Neuronal stem cell (in vitro differentiated cells): ENCODE measurements around the gene BUB3.

Experiments used
- DNase-seq: peaks from one replicate; pipeline ENCODE4 v3.0.0-alpha.2; 2013; ENCODE audit warnings: low spot score
- H2AFZ ChIP-seq: one replicate; pipeline ENCODE4 v1.6.1; 2013; ENCODE audit warnings: mild to moderate bottlenecking, low read length, inconsistent platforms
- H2AK5ac ChIP-seq: 2 replicates; pipeline ENCODE4 v1.6.1; 2013; ENCODE audit warnings: low read depth, mild to moderate bottlenecking, inconsistent platforms, low read length, moderate library complexity, mixed read lengths
- H2BK120ac ChIP-seq: 2 replicates; pipeline ENCODE4 v1.6.1; 2013; ENCODE audit warnings: low read depth, mild to moderate bottlenecking, inconsistent platforms, low read length, moderate library complexity, mixed read lengths
- H2BK12ac ChIP-seq: one replicate; pipeline ENCODE4 v1.6.1; 2013; ENCODE audit warnings: low read length, inconsistent platforms
- H2BK15ac ChIP-seq: 2 replicates; pipeline ENCODE4 v1.6.1; 2013; ENCODE audit warnings: mild to moderate bottlenecking, low read length, inconsistent platforms, mixed read lengths
- H2BK5ac ChIP-seq: one replicate; pipeline ENCODE4 v1.6.1; 2013; ENCODE audit warnings: inconsistent platforms, mild to moderate bottlenecking, low read length, moderate library complexity
- H3K14ac ChIP-seq: one replicate; pipeline ENCODE4 v1.6.1; 2013; ENCODE audit warnings: low read length, inconsistent platforms
- H3K18ac ChIP-seq: 2 replicates; pipeline ENCODE4 v1.6.1; 2013; ENCODE audit warnings: low read length, inconsistent platforms
- H3K23ac ChIP-seq: 2 replicates; pipeline ENCODE4 v1.6.1; 2013; ENCODE audit warnings: low read depth, mild to moderate bottlenecking, mixed read lengths, low read length, inconsistent platforms; ENCODE audit not compliant: poor library complexity
- H3K27ac ChIP-seq: replicated peaks from 3 replicates; pipeline ENCODE4 v1.5.1; 2013; ENCODE audit warnings: low read length, inconsistent platforms
- H3K27me3 ChIP-seq, 3 experiments: 2 replicates each; pipeline ENCODE4 v1.6.1; 2013; ENCODE audit warnings: low read length in 3 of 3, mild to moderate bottlenecking in 2 of 3, inconsistent platforms in 1 of 3, low read depth in 1 of 3, mixed read lengths in 1 of 3, moderate library complexity in 1 of 3; ENCODE audit not compliant: control insufficient read depth in 3 of 3, insufficient read depth in 3 of 3
- H3K36me3 ChIP-seq, 2 donors: replicated peaks in 1 of 2; 2 replicates each; pipeline ENCODE4 v1.6.1; 2013; ENCODE audit warnings: low read length in 2 of 2; ENCODE audit not compliant: control insufficient read depth in 2 of 2, insufficient read depth in 2 of 2
- H3K4ac ChIP-seq: 2 replicates; pipeline ENCODE4 v1.6.1; 2013; ENCODE audit warnings: inconsistent platforms, mild to moderate bottlenecking, low read length, moderate library complexity
- H3K4me1 ChIP-seq, 2 donors: 1 replicate in 1 of 2; 2 replicates in 1 of 2; pipeline ENCODE4 v1.6.1; 2013; ENCODE audit warnings: low read length in 2 of 2, low read depth in 1 of 2; ENCODE audit not compliant: control insufficient read depth in 2 of 2, insufficient read depth in 1 of 2
- H3K4me2 ChIP-seq: one replicate; pipeline ENCODE4 v1.6.1; 2013; ENCODE audit warnings: mild to moderate bottlenecking, low read length, inconsistent platforms; ENCODE audit not compliant: insufficient read depth, poor library complexity, severe bottlenecking
- H3K4me3 ChIP-seq, 2 donors: 2 replicates each; pipeline ENCODE4 v1.5.1; 2013; ENCODE audit warnings: low read length in 2 of 2, mild to moderate bottlenecking in 2 of 2, inconsistent platforms in 1 of 2, moderate library complexity in 1 of 2
- H3K79me1 ChIP-seq: one replicate; pipeline ENCODE4 v1.6.1; 2013; ENCODE audit warnings: low read depth, mild to moderate bottlenecking, inconsistent platforms, low read length, moderate library complexity
- H3K9ac ChIP-seq: one replicate; pipeline ENCODE4 v1.6.1; 2013; ENCODE audit warnings: mild to moderate bottlenecking, low read depth, low read length, inconsistent platforms; ENCODE audit not compliant: poor library complexity
- H3K9me3 ChIP-seq, 2 donors: replicated peaks in 1 of 2; 2 replicates each; pipeline versions ENCODE3 to v1.6.1; 2013; ENCODE audit warnings: low read length in 2 of 2, mild to moderate bottlenecking in 2 of 2, inconsistent platforms in 1 of 2, low read depth in 1 of 2, mixed read lengths in 1 of 2, moderate library complexity in 1 of 2; ENCODE audit not compliant: control insufficient read depth in 2 of 2, insufficient read depth in 1 of 2
- H4K8ac ChIP-seq: one replicate; pipeline ENCODE4 v1.6.1; 2013; ENCODE audit warnings: low read depth, mild to moderate bottlenecking, inconsistent platforms, low read length, moderate library complexity
- H4K91ac ChIP-seq: one replicate; pipeline ENCODE4 v1.6.1; 2013; ENCODE audit warnings: low read length, low read depth, mild to moderate bottlenecking, inconsistent platforms; ENCODE audit not compliant: poor library complexity
- WGBS, 2 donors: extraction: QIAGEN DNeasy Blood & Tissue Kit; methylation state at CpG; one replicate each; pipeline ENCODE4 v1.1.7; 2013; ENCODE audit warnings: missing lambda C conversion rate in 2 of 2, mixed read lengths in 1 of 2; ENCODE audit not compliant: insufficient read length in 2 of 2, insufficient replicate concordance in 1 of 2; ENCODE audit errors: extremely low coverage in 2 of 2; 5-methylcytosine and 5-hydroxymethylcytosine counted together

The BUB3 gene

DNA sequence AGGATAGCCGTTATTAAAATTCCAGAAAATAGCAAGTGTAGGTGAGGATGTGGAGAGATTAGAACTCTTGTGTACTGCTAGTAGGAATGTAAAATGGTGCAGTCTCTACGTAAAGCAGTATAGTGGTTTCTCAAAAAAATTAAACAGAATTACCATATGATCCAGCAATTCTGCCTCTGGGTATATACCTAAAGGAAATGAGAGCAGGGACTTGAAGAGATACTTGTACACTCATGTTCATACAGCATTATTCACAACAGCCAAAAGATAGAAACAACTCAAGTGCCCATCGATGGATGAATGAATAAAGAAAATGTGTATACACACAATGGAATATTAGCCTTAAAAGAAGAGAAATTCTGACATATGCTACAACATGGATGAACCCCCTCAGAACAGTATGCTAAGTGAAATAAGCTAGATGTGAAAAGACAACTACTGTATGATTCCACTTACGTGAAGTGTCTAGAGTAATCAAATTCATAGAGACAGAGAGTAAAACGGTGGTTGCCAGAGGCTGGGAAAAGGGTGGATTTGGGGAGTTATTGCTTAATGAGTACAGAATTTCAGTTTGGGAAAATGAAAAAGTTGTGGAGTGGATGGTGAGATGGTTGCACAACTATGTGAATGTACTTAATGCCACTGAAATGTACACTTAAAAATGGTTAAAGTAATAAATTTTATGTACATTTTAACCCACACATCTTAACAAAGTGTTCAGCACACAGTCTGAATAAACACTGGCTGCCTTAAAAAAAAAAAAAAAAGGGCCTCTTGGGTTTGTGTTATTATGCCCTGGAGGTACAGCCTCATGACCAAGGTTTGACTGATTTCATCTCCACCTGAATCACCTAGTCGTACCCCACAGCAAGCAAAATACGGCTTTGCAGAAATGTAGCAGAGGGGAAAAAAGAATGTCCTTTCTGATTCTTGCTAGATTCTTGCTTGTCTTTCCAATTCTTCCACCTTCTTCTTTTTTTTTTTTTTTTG, 26.2 kb downstream of the BUB3 start:
- no peak overlapping the region for H3K27ac ChIP-seq
- H3K9ac ChIP-seq, result no peak overlapping the region
- H4K91ac ChIP-seq, result no peak overlapping the region
- H3K36me3 ChIP-seq, result peaks cover 0 to 32% of the 10 kb centered on the region in 2 donors
- H2BK5ac ChIP-seq, result no peak overlapping the region
- H4K8ac ChIP-seq, result no peak overlapping the region
- H3K4me3 ChIP-seq, result no peak overlapping the region
- H3K23ac ChIP-seq, result no peak overlapping the region
- no peak overlapping the region for H2BK120ac ChIP-seq
- H3K14ac ChIP-seq, result no peak overlapping the region
- no peaks in the 10 kb centered on the region for H3K79me1 ChIP-seq
- H2AK5ac ChIP-seq, result no peak overlapping the region
- no peaks in the 10 kb centered on the region for H3K4me1 ChIP-seq
- H3K4me2 ChIP-seq, result no peak overlapping the region
- H2BK12ac ChIP-seq, result no peak overlapping the region
- H3K18ac ChIP-seq, result no peak overlapping the region
- no peak overlapping the region for H2BK15ac ChIP-seq
- peaks cover 2 to 14% of the 10 kb centered on the region in 2 donors for H3K9me3 ChIP-seq
- DNase-seq, result no peak
- H3K27me3 ChIP-seq, result no peaks in the 10 kb centered on the region
- no peak overlapping the region for H2AFZ ChIP-seq
- H3K4ac ChIP-seq, result no peak overlapping the region
- WGBS, 2 donors, result no CpG with 5 or more reads among the region's 7 CpGs

DNA sequence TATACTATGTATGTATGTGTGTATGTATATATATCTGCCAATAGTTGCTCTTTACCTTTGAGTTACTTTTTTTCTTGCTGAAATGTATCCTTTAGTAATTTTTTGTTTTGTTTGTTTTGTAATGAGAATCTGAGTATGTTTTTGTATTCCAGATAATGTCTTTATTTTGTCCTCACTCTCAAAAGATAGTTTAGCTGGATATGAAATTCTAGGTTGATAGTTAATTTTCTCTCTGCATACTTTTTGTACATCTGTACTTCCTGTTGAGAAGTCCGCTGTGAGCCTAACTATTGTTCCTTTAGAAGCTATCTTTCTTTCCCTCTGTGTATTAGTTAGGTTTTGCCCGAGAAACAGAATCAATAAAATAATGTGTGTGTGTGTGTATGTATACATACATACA, 29.5 kb downstream of the BUB3 start:
- H3K9ac ChIP-seq, result no peak overlapping the region

DNA sequence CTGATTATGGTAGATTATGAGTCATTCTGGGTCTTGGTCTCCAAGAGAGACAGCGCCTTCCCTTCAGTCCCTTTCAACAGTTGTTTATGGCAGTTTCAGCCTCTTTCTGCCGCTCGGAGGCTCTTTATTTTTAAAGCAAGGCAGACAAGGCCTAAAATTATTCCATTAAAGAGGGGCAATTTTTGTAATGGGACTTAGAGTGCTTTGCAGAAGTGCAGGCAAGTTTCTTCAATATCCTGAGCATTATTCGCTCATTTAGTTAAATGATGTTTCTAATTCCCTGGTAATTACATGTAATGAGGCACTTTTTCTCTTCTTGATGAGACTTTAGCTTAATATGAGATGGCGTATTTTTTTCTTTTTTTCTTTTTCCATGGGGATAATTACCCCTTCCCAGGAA, 33.6 kb downstream of the BUB3 start:
- no peak overlapping the region for H2BK5ac ChIP-seq
- no peak overlapping the region for H2BK12ac ChIP-seq
- peaks cover 2 to 21% of the 10 kb centered on the region in 2 donors for H3K9me3 ChIP-seq
- no peak overlapping the region for H3K18ac ChIP-seq
- H3K4ac ChIP-seq, result no peak overlapping the region
- no peak for DNase-seq
- no CpG with 5 or more reads among the region's 5 CpGs for WGBS, 2 donors
- no peak overlapping the region for H2BK120ac ChIP-seq
- no peak overlapping the region for H3K9ac ChIP-seq
- no peak overlapping the region for H3K27ac ChIP-seq
- H3K14ac ChIP-seq, result no peak overlapping the region
- H3K4me2 ChIP-seq, result no peak overlapping the region
- no peak overlapping the region for H2AK5ac ChIP-seq
- no peaks in the 10 kb centered on the region for H3K79me1 ChIP-seq
- H3K4me1 ChIP-seq, result no peaks in the 10 kb centered on the region
- no peak overlapping the region for H2BK15ac ChIP-seq
- H4K8ac ChIP-seq, result no peak overlapping the region
- H3K27me3 ChIP-seq, result no peaks in the 10 kb centered on the region
- no peak overlapping the region for H3K4me3 ChIP-seq
- peaks cover 0 to 21% of the 10 kb centered on the region in 2 donors for H3K36me3 ChIP-seq
- no peak overlapping the region for H4K91ac ChIP-seq
- H2AFZ ChIP-seq, result no peak overlapping the region
- no peak overlapping the region for H3K23ac ChIP-seq

More for the DNA sequence above, 29.5 kb downstream of the BUB3 start:
- H3K4ac ChIP-seq, result no peak overlapping the region
- no peak overlapping the region for H2BK15ac ChIP-seq
- H4K91ac ChIP-seq, result no peak overlapping the region
- no peak overlapping the region for H3K23ac ChIP-seq
- H2AFZ ChIP-seq, result no peak overlapping the region
- no peak overlapping the region for H3K14ac ChIP-seq
- no peak overlapping the region for H4K8ac ChIP-seq
- no peaks in the 10 kb centered on the region for H3K4me1 ChIP-seq
- no peak overlapping the region for H3K18ac ChIP-seq
- peaks cover 0 to 18% of the 10 kb centered on the region in 2 donors for H3K36me3 ChIP-seq
- no peak overlapping the region for H2BK120ac ChIP-seq
- H2BK12ac ChIP-seq, result no peak overlapping the region
- H3K27ac ChIP-seq, result no peak overlapping the region
- H3K4me3 ChIP-seq, result no peak overlapping the region
- no peaks in the 10 kb centered on the region for H3K27me3 ChIP-seq
- no peak overlapping the region for H2AK5ac ChIP-seq
- DNase-seq, result no peak
- no peak overlapping the region for H2BK5ac ChIP-seq
- no peaks in the 10 kb centered on the region for H3K79me1 ChIP-seq
- H3K4me2 ChIP-seq, result no peak overlapping the region
- peaks cover 2 to 21% of the 10 kb centered on the region in 2 donors for H3K9me3 ChIP-seq
- no CpG with 5 or more reads among the region's 2 CpGs for WGBS, 2 donors

DNA sequence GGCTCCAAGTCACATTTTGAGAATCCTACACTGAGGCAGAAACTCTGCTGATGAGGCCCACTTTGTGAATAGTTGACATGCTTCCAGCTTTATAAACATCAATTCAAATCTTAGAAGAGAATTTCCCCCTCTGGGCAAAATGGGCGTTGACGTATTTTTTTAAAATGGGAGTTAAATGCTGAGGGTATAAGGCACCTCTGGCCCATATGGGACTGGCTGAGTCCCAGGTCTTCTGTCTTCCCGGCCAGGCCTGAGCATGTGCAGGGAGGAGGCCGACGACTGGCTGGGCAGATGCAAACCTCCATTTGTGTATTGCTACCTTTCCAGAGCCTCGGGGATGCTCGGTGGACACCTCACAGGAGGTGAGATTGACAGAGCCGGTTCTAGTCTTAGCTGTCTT, 37.7 kb downstream of the BUB3 start:
- H2BK5ac ChIP-seq, result no peak overlapping the region
- no peak overlapping the region for H3K4ac ChIP-seq
- H2AFZ ChIP-seq, result no peak overlapping the region
- H2AK5ac ChIP-seq, result no peak overlapping the region
- no peak overlapping the region for H3K18ac ChIP-seq
- peaks cover 0 to 6% of the 10 kb centered on the region in 2 donors for H3K36me3 ChIP-seq
- H2BK15ac ChIP-seq, result no peak overlapping the region
- no peak overlapping the region for H3K23ac ChIP-seq
- H4K91ac ChIP-seq, result no peak overlapping the region
- no peak overlapping the region for H3K9ac ChIP-seq
- H3K27ac ChIP-seq, result no peak overlapping the region
- H3K9me3 ChIP-seq, result no peaks in the 10 kb centered on the region
- no peak for DNase-seq
- H2BK120ac ChIP-seq, result no peak overlapping the region
- no peak overlapping the region for H2BK12ac ChIP-seq
- no peaks in the 10 kb centered on the region for H3K79me1 ChIP-seq
- no CpG with 5 or more reads among the region's 8 CpGs for WGBS, 2 donors
- H4K8ac ChIP-seq, result no peak overlapping the region
- H3K4me3 ChIP-seq, result no peak overlapping the region
- H3K14ac ChIP-seq, result no peak overlapping the region
- no peaks in the 10 kb centered on the region for H3K27me3 ChIP-seq
- peaks cover 0 to 4% of the 10 kb centered on the region in 2 donors for H3K4me1 ChIP-seq
- H3K4me2 ChIP-seq, result no peak overlapping the region
